Prostate gland (tissue), 2 donors: Measurements from ENCODE around the gene EWSR1.

Source experiments
- POLR2A ChIP-seq: fragments of 450-650 bp; IDR thresholded peaks from one replicate; pipeline ENCODE4 v1.6.1; 2016; ENCODE audit warnings: antibody characterized with exemption, mild to moderate bottlenecking
- POLR2AphosphoS5 ChIP-seq: sonication (generic); formaldehyde crosslinking; IDR thresholded peaks from one replicate; pipeline ENCODE4 v1.6.1; 2017; ENCODE audit warnings: antibody characterized with exemption
- TF ChIP-seq, protein P1 (sequence below), 4 experiments: fragments of 200-600 bp in 2 of 4; fragments of 450-650 bp in 2 of 4; sonication (generic) in 2 of 4; IDR thresholded peaks; 1 replicate in 3 of 4; 2 replicates in 1 of 4; pipeline ENCODE4 v1.5.1; 2016 to 2019; ENCODE audit warnings: antibody characterized with exemption in 4 of 4, mild to moderate bottlenecking in 2 of 4, moderate library complexity in 2 of 4

DNA sequence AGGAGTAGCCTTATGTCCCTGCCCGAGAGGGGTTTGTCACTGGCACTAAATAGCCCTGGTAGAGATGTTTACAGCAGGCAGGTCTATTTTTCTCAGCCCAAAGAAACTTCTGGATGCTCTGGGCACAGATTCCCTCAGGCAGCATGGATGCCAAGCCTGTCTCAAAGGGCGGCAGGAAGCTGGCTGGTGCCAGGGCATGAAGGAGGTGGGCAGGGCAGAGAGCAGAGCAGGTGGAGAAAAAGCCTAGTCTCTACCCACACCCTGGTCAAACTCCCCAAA is 34.3 kb downstream of the EWSR1 start:
- TF ChIP-seq POLR2A (no peak), POLR2AphosphoS5 (no peak)
- TF ChIP-seq, protein P1, sequence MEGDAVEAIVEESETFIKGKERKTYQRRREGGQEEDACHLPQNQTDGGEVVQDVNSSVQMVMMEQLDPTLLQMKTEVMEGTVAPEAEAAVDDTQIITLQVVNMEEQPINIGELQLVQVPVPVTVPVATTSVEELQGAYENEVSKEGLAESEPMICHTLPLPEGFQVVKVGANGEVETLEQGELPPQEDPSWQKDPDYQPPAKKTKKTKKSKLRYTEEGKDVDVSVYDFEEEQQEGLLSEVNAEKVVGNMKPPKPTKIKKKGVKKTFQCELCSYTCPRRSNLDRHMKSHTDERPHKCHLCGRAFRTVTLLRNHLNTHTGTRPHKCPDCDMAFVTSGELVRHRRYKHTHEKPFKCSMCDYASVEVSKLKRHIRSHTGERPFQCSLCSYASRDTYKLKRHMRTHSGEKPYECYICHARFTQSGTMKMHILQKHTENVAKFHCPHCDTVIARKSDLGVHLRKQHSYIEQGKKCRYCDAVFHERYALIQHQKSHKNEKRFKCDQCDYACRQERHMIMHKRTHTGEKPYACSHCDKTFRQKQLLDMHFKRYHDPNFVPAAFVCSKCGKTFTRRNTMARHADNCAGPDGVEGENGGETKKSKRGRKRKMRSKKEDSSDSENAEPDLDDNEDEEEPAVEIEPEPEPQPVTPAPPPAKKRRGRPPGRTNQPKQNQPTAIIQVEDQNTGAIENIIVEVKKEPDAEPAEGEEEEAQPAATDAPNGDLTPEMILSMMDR (IDR thresholded peaks at IDR 0.05): no peak
